Loucy (cell line): ENCODE results near the gene RNF223.

Source experiments
- H2AFZ ChIP-seq: fragments of 200-600 bp; sonication (generic); 2 replicates; pipeline ENCODE4 v1.6.0; 2016; ENCODE audit warnings: antibody characterized with exemption, mild to moderate bottlenecking, low read length, moderate library complexity
- H3F3A ChIP-seq: fragments of 200-600 bp; 2 replicates; pipeline ENCODE4 v1.6.0; 2016; ENCODE audit warnings: antibody characterized with exemption, low read depth, mild to moderate bottlenecking
- H3K27me3 ChIP-seq: fragments of 200-600 bp; sonication (generic); 2 replicates; pipeline ENCODE4 v1.6.1; 2014; ENCODE audit warnings: low read length, mild to moderate bottlenecking; ENCODE audit not compliant: insufficient read depth, poor library complexity, severe bottlenecking
- H3K36me3 ChIP-seq: fragments of 200-600 bp; sonication (generic); 2 replicates; pipeline ENCODE4 v1.6.1; 2016; ENCODE audit warnings: low read length; ENCODE audit not compliant: insufficient read depth
- H3K4me1 ChIP-seq: fragments of 200-600 bp; sonication (generic); 2 replicates; pipeline ENCODE4 v1.5.1; 2014; ENCODE audit warnings: low read length, mild to moderate bottlenecking; ENCODE audit not compliant: insufficient read depth, poor library complexity, severe bottlenecking
- H3K4me2 ChIP-seq: fragments of 200-600 bp; sonication (generic); 2 replicates; pipeline ENCODE4 v1.6.0; 2014; ENCODE audit warnings: antibody characterized with exemption, low read length, low read depth, mild to moderate bottlenecking; ENCODE audit not compliant: poor library complexity, severe bottlenecking
- H3K4me3 ChIP-seq: fragments of 200-600 bp; sonication (generic); 2 replicates; pipeline ENCODE4 v1.5.1; 2014; ENCODE audit warnings: low read length, mild to moderate bottlenecking, mixed read lengths; ENCODE audit not compliant: poor library complexity, severe bottlenecking
- H3K79me2 ChIP-seq: fragments of 200-600 bp; sonication (generic); 2 replicates; pipeline ENCODE4 v1.6.1; 2014; ENCODE audit warnings: low read length; ENCODE audit not compliant: insufficient read depth
- H3K9ac ChIP-seq: fragments of 200-600 bp; sonication (generic); 2 replicates; pipeline ENCODE4 v1.6.0; 2014; ENCODE audit warnings: mild to moderate bottlenecking, low read depth, low read length, moderate library complexity; ENCODE audit not compliant: poor library complexity, severe bottlenecking
- H3K9me2 ChIP-seq: fragments of 200-600 bp; sonication (generic); replicated peaks from 2 replicates; pipeline ENCODE4 v1.6.1; 2016; ENCODE audit warnings: low read depth, low read length, mixed read lengths
- H3K9me3 ChIP-seq: fragments of 200-600 bp; sonication (generic); 2 replicates; pipeline ENCODE4 v1.6.1; 2014; ENCODE audit warnings: mild to moderate bottlenecking, antibody characterized with exemption, low read length, low read depth; ENCODE audit not compliant: insufficient read depth
- H4K20me1 ChIP-seq: fragments of 200-600 bp; sonication (generic); 2 replicates; pipeline ENCODE4 v1.6.0; 2014; ENCODE audit warnings: antibody characterized with exemption, low read length, mild to moderate bottlenecking; ENCODE audit not compliant: insufficient read depth, poor library complexity, severe bottlenecking
- CTCF ChIP-seq: fragments of 200-600 bp; sonication (generic); conservative IDR thresholded peaks from 2 replicates; pipeline ENCODE4 v1.5.1; 2014; ENCODE audit warnings: mild to moderate bottlenecking, antibody characterized with exemption, low read length
- EZH2phosphoT487 ChIP-seq: fragments of 200-600 bp; IDR thresholded peaks from 2 replicates; pipeline ENCODE4 v1.6.1; 2018; ENCODE audit warnings: antibody characterized with exemption, mild to moderate bottlenecking, moderate library complexity, borderline replicate concordance

Gene RNF223

GRCh38 chr1:1026599-1027413 is 47.3 kb downstream of the RNF223 start:
- H3K4me1 ChIP-seq = no peaks in the 10 kb centered on the region
- H3K9ac ChIP-seq = no peak overlapping the region
- H3K9me2 ChIP-seq = no peaks in the 10 kb centered on the region
- H3F3A ChIP-seq = no peaks in the 10 kb centered on the region
- no peaks in the 10 kb centered on the region for H3K9me3 ChIP-seq
- no peak overlapping the region for H3K4me3 ChIP-seq
- no peak for TF ChIP-seq EZH2phosphoT487
- no peak for TF ChIP-seq CTCF
- H3K27me3 ChIP-seq = no peaks in the 10 kb centered on the region
- no peaks in the 10 kb centered on the region for H4K20me1 ChIP-seq
- no peak overlapping the region for H2AFZ ChIP-seq
- no peak overlapping the region for H3K4me2 ChIP-seq
- H3K79me2 ChIP-seq = no peaks in the 10 kb centered on the region
- no peaks in the 10 kb centered on the region for H3K36me3 ChIP-seq

GRCh38 chr1:1025730-1026129 is 48.4 kb downstream of the RNF223 start:
- TF ChIP-seq CTCF = no peak
- TF ChIP-seq EZH2phosphoT487 = no peak
- no peak overlapping the region for H3K9ac ChIP-seq
- H3K4me3 ChIP-seq = no peak overlapping the region
- no peaks in the 10 kb centered on the region for H3K9me3 ChIP-seq
- no peaks in the 10 kb centered on the region for H3K79me2 ChIP-seq
- no peaks in the 10 kb centered on the region for H3K9me2 ChIP-seq
- H3F3A ChIP-seq = no peaks in the 10 kb centered on the region
- H3K4me1 ChIP-seq = peaks cover 6% of the 10 kb centered on the region
- H3K4me2 ChIP-seq = no peak overlapping the region
- peaks cover 7% of the 10 kb centered on the region for H4K20me1 ChIP-seq
- no peak overlapping the region for H2AFZ ChIP-seq
- H3K27me3 ChIP-seq = no peaks in the 10 kb centered on the region
- H3K36me3 ChIP-seq = no peaks in the 10 kb centered on the region

- Histone ChIP-seq H3K9me3 (no peaks in the 10 kb centered on the region), H3F3A (no peaks in the 10 kb centered on the region), H3K79me2 (no peaks in the 10 kb centered on the region), H3K4me2 (no peak overlapping the region), H2AFZ (no peak overlapping the region), H3K9ac (no peak overlapping the region), H3K36me3 (no peaks in the 10 kb centered on the region), H4K20me1 (peaks cover 9% of the 10 kb centered on the region), H3K4me3 (no peak overlapping the region), H3K9me2 (no peaks in the 10 kb centered on the region), H3K4me1 (peaks cover 8% of the 10 kb centered on the region), H3K27me3 (no peaks in the 10 kb centered on the region)
- TF ChIP-seq EZH2phosphoT487 (no peak), CTCF (no peak)
These were observed 49.1 kb downstream of the RNF223 start for GRCh38 chr1:1024771-1025699.
